Activated naive CD4-positive, alpha-beta T cell treated with anti-CD3 and anti-CD28 coated beads, Interleukin-2, amount 10 ng/mL, durations not matched to agents 7 days and 5 days (primary cell): ENCODE data around the gene HECW1.

Experiments
- CTCF ChIA-PET: fragments of 350-600 bp; sonication (Branson Sonifier 250); formaldehyde crosslinking; loops from one replicate; lab custom pipeline; 2021; ENCODE audit warnings: antibody characterized with exemption; lab: Charles Lee
- DNase-seq: peaks from one replicate; pipeline ENCODE4 v3.0.0-alpha.2; 2020
- H3K27ac Mint-ChIP-seq: one replicate; pipeline ENCODE4 v1.8.0; 2021; ENCODE audit warnings: mild to moderate bottlenecking, moderate library complexity, mixed read lengths
- H3K27me3 Mint-ChIP-seq: one replicate; pipeline ENCODE4 v1.8.0; 2021; ENCODE audit warnings: mild to moderate bottlenecking, mixed read lengths
- H3K36me3 Mint-ChIP-seq: one replicate; pipeline ENCODE4 v1.8.0; 2021; ENCODE audit warnings: mixed read lengths
- H3K4me1 Mint-ChIP-seq: one replicate; pipeline ENCODE4 v1.8.0; 2021; ENCODE audit warnings: mixed read lengths
- H3K4me3 Mint-ChIP-seq: one replicate; pipeline ENCODE4 v1.8.0; 2021; ENCODE audit warnings: mild to moderate bottlenecking, moderate library complexity, mixed read lengths
- H3K9me3 Mint-ChIP-seq: one replicate; pipeline ENCODE4 v1.8.0; 2021; ENCODE audit warnings: mixed read lengths

HECW1 gene

DNA sequence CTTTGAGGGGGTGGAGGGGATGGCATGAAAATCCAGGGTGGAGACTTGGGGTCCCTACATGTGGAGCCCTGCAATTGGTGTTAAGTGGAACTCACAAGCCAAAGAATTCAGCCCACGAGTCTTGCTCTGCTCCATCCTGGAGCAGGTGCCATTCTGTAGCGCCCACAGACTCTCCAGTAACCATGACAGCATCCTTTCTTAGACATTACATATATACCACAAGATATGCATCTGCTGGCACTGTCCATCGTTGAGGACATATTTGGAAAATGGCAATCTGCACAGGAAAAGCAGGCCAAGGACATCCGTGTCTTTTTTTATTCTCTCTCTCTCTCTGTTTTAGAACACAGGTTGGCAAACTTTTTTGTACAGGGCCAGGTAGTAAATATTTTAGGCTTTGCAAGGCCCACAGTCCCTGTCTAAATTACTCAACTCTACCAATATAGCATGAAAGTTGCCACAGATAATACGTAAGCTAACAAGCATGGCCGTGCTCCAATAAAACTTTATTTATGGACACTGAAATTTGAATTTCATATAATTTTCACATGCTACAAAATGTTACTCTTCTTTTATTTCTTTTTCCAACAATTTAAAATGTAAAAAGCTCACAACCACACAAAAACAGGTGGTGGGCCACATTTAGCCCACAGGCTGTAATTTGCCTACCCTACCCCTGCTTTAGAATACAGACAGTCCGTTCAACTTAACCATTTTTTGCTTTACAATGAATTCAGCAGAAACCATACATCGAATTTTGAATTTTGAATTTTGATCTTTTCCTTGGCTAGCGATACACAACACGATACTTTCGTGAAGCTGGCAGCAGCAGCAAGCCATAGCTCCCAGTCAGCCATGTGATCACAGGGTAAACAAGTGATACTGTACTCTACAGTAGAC is 329.0 kb downstream of the HECW1 start:
- no peak overlapping the region for H3K27ac Mint-ChIP-seq
- peaks cover 14% of the 10 kb centered on the region for H3K27me3 Mint-ChIP-seq
- H3K9me3 Mint-ChIP-seq = no peaks in the 10 kb centered on the region
- H3K4me1 Mint-ChIP-seq = no peaks in the 10 kb centered on the region
- no peak for DNase-seq
- CTCF ChIA-PET = interaction anchor here (1.6 to 3.9 kb wide), 5 partner anchors 8 to 156 kb away, joined by 3 to 31 read pairs (median 9); partner anchors contain the start of gene STK17A
- H3K36me3 Mint-ChIP-seq = no peaks in the 10 kb centered on the region
- no peak overlapping the region for H3K4me3 Mint-ChIP-seq

DNA sequence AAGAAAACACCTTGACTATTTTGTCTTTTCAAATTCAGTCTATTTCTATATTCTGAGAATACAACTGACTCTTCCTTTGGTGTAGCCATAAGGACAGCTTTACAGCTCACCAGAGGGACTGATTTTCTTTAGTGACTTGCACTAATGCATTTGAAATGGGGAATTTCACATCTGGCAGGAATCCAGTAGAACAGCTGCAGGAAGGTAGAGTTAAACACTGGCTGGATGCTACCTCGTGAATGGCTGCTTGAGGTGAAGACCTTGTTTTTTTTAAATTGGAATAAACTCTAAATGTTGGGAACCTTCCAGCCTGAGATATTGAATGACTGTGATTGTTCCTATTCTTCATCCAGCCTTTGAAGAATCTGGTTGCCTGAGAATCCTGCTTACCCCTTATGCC is 330.9 kb downstream of the HECW1 start:
- Mint-ChIP-seq H3K4me3 (no peak overlapping the region), H3K36me3 (no peaks in the 10 kb centered on the region), H3K27ac (no peak overlapping the region), H3K27me3 (peaks cover 14% of the 10 kb centered on the region), H3K4me1 (no peaks in the 10 kb centered on the region), H3K9me3 (no peaks in the 10 kb centered on the region)
- no peak for DNase-seq
- CTCF ChIA-PET = interaction anchor here (1.5 kb wide), 1 partner anchor 11 kb away, joined by 6 read pairs; no protein-coding TSS in a partner anchor

DNA sequence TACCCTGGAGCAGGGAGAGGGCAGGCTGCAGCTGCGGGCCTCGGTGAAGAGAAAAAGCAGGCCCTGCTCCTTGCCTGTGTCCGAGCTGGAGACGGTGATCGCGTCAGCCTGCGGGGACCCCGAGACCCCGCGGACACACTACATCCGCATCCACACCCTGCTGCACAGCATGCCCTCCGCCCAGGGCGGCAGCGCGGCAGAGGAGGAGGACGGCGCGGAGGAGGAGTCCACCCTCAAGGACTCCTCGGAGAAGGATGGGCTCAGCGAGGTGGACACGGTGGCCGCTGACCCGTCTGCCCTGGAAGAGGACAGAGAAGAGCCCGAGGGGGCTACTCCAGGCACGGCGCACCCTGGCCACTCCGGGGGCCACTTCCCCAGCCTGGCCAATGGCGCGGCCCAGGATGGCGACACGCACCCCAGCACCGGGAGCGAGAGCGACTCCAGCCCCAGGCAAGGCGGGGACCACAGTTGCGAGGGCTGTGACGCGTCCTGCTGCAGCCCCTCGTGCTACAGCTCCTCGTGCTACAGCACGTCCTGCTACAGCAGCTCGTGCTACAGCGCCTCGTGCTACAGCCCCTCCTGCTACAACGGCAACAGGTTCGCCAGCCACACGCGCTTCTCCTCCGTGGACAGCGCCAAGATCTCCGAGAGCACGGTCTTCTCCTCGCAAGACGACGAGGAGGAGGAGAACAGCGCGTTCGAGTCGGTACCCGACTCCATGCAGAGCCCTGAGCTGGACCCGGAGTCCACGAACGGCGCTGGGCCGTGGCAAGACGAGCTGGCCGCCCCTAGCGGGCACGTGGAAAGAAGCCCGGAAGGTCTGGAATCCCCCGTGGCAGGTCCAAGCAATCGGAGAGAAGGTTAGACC is 332.5 kb downstream of the HECW1 start:
- no peak overlapping the region for H3K4me3 Mint-ChIP-seq
- no peaks in the 10 kb centered on the region for H3K4me1 Mint-ChIP-seq
- H3K9me3 Mint-ChIP-seq = no peaks in the 10 kb centered on the region
- DNase-seq = no peak
- H3K27ac Mint-ChIP-seq = no peak overlapping the region
- H3K36me3 Mint-ChIP-seq = no peaks in the 10 kb centered on the region
- H3K27me3 Mint-ChIP-seq = peaks cover 7% of the 10 kb centered on the region
- CTCF ChIA-PET = interaction anchor here (1.5 kb wide), 1 partner anchor 10 kb away, joined by 6 read pairs; no protein-coding TSS in a partner anchor

DNA sequence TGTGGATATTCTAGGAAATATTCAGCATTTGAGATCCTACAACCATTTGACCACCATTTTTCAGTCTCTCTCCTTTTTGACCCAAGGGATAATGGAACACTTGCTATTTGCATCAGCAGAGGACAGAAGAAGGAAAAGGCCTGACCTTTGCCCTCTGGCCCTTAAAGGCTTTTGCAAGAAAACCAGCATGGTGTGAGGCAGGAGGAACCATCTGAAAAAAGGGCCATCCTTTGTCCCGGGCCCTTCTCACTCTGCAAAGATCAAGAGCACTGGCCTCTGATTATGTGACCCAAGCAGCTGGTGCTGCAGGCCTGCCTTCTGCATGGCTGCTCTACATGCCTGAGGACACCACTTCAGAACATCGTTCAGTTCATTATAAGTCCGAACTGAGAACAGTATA is 337.1 kb downstream of the HECW1 start:
- no peak overlapping the region for H3K4me3 Mint-ChIP-seq
- no peak overlapping the region for H3K27ac Mint-ChIP-seq
- H3K4me1 Mint-ChIP-seq = no peaks in the 10 kb centered on the region
- CTCF ChIA-PET = interaction anchor here (1.0 kb wide), 1 partner anchor 9 kb away, joined by 8 read pairs; no protein-coding TSS in a partner anchor
- peaks cover 5% of the 10 kb centered on the region for H3K27me3 Mint-ChIP-seq
- no peak for DNase-seq
- no peaks in the 10 kb centered on the region for H3K9me3 Mint-ChIP-seq
- H3K36me3 Mint-ChIP-seq = no peaks in the 10 kb centered on the region

DNA sequence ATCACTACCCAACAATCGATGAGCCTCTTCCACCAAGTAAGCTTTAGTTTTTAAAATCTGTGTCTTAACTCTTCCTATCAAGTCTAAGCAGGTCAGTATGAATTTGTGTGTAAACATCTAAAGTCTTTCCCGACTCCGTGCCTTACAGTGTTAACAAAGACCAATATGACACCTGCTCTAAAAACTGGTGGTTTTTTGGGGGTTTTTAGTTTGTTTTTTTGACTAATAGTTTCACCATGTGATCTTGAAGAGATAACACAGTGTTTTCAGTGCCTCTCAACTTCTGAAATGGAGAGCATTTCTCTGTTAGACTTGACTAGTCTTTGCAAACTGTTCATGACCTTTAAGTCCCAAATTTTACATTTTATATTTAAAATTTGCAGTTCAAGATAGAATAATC is 338.4 kb downstream of the HECW1 start:
- CTCF ChIA-PET = no interaction called here
- H3K36me3 Mint-ChIP-seq = no peaks in the 10 kb centered on the region
- no peaks in the 10 kb centered on the region for H3K4me1 Mint-ChIP-seq
- no peaks in the 10 kb centered on the region for H3K9me3 Mint-ChIP-seq
- DNase-seq = no peak
- H3K27me3 Mint-ChIP-seq = peaks cover 5% of the 10 kb centered on the region
- H3K4me3 Mint-ChIP-seq = no peak overlapping the region
- no peak overlapping the region for H3K27ac Mint-ChIP-seq

DNA sequence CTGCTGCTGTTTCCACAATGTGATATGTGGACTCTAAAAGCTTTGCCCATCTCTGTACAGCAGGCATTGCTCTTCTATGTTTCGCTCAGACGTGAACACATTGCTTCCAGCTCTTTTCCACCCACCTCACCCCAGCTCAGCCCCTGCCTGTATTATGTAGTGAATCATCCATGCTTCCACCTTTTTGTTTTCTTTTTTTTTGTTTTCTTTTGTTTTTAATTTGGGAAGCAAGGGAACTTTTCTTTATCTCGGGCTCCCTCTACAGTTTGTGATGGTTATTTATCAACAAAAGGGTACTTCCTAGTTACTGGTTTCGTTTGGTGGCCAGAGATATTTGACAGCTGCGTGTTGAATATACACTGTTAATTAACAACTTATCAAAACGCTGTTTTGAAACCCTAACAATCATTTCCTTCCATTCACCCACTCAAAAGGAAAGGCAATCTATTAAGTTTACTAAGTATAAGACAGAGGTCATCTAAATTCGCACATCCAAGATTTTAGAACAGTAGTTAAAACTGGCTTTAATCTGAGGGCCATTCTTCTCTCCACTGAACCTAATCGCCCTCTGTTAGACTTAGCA is 342.6 kb downstream of the HECW1 start:
- Mint-ChIP-seq H3K4me1 (no peaks in the 10 kb centered on the region), H3K4me3 (no peak overlapping the region), H3K27ac (no peak overlapping the region), H3K27me3 (peaks cover 5% of the 10 kb centered on the region), H3K36me3 (no peaks in the 10 kb centered on the region), H3K9me3 (no peaks in the 10 kb centered on the region)
- CTCF ChIA-PET = interaction anchor here (0.6 to 4.7 kb wide), 19 partner anchors 11 to 1475 kb away, joined by 3 to 31 read pairs (median 3); no protein-coding TSS in a partner anchor
- no peak for DNase-seq

DNA sequence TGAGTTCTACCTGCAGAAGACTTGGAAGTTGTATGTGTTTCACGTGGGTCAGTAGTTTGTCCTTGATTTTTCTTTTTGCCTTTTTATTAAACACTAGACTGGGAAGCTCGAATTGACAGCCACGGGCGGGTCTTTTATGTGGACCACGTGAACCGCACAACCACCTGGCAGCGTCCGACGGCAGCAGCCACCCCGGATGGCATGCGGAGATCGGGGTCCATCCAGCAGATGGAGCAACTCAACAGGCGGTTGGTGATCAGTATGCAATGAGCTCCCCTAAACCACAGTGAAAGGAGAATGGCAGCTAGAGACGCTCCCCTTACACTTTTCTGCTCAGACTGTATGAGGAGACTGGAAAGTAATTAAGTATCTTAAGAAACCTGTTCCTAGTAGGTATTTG is 343.8 kb downstream of the HECW1 start:
- H3K9me3 Mint-ChIP-seq = no peaks in the 10 kb centered on the region
- DNase-seq = no peak
- H3K4me3 Mint-ChIP-seq = no peak overlapping the region
- no peaks in the 10 kb centered on the region for H3K36me3 Mint-ChIP-seq
- H3K27me3 Mint-ChIP-seq = peaks cover 5% of the 10 kb centered on the region
- H3K27ac Mint-ChIP-seq = no peak overlapping the region
- H3K4me1 Mint-ChIP-seq = no peaks in the 10 kb centered on the region
- CTCF ChIA-PET = interaction anchor here (0.6 to 4.7 kb wide), 10 partner anchors 14 to 1479 kb away, joined by 3 to 31 read pairs (median 4); no protein-coding TSS in a partner anchor

DNA sequence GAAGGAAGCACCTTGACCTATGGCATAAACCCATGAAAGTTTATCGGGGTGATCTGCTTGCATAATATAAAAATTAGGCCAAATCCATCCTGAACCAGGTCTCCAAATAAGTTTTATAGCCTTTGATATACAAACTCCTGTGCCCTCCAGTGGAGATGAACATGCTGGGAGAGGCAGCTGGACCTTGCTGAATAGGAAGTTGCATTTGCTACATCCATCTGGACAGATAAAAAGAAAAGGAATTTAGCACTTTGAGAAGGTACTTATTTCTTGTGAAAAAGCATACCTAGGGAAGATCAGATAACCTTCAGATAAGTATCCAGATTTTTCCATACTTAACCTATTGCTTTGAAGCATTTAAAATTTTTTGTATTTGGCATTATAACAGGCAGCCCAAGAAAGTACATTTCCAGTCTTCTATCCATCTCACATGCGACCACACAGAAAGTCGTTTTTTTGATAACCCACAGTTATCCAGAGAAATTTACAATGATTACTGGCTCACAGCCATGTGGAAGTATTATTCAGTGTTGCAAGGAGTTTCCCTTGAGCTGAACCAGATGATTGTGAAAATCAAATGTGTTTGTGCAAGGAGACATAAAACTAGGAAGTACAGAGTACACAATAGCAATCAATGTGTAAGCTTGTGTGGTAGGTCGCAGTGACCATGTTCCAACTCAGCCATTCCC is 346.0 kb downstream of the HECW1 start:
- no peak overlapping the region for H3K27ac Mint-ChIP-seq
- CTCF ChIA-PET = no interaction called here

DNA sequence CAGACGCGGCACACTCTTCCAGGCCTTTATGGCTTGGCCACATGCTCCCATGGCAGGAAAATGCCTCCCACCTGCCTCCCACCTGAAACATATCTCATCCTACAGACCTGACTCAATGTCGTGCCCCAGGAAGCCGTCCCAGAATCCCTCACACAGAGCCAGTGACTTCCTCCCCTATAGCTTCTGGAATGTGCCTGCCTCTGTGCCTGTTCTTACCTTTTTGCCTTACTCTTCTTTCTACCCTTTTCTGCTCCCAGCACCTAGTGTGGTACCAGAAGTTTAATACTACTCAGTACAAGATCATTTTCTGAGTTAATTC is 346.5 kb downstream of the HECW1 start:
- no peaks in the 10 kb centered on the region for H3K36me3 Mint-ChIP-seq
- CTCF ChIA-PET = no interaction called here
- H3K4me3 Mint-ChIP-seq = no peak overlapping the region
- no peaks in the 10 kb centered on the region for H3K27me3 Mint-ChIP-seq
- no peaks in the 10 kb centered on the region for H3K9me3 Mint-ChIP-seq
- no peak overlapping the region for H3K27ac Mint-ChIP-seq
- no peaks in the 10 kb centered on the region for H3K4me1 Mint-ChIP-seq
- DNase-seq = no peak

More for the DNA sequence above, 346.0 kb downstream of the HECW1 start:
- H3K36me3 Mint-ChIP-seq = no peaks in the 10 kb centered on the region
- no peaks in the 10 kb centered on the region for H3K27me3 Mint-ChIP-seq
- no peak overlapping the region for H3K4me3 Mint-ChIP-seq
- H3K9me3 Mint-ChIP-seq = no peaks in the 10 kb centered on the region
- no peak for DNase-seq
- no peaks in the 10 kb centered on the region for H3K4me1 Mint-ChIP-seq

DNA sequence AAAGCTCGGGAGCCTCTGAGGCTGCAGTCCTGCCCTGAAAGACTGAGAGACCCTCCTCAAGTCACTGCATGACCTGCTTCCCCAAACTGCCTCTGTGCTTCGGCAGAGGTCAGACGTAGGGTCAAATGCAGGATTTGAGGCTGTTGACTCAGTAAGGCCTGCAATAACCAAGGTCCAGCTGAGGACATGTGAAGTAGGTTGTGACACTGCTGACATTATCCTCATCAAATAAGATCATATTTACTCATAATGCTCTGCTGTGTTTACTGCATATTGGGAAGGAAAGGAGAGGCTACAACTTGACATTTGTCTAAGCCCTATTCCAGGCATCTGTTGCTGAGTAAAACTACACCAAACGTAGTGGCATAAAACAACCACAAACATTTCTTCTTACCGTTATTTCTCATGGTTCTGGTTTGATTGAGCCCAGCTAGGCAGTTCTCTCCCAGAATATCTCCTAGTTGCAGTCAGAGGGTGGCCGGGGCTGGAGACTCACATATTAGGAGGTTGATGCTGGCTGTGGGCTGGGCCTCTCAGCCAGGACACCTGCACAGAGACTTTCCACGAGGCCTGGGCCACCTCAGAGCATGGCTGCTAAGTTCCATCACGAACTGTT is 348.4 kb downstream of the HECW1 start:
- Mint-ChIP-seq H3K4me3 (no peak overlapping the region), H3K9me3 (no peaks in the 10 kb centered on the region), H3K27me3 (peaks cover 8% of the 10 kb centered on the region), H3K27ac (no peak overlapping the region), H3K4me1 (no peaks in the 10 kb centered on the region), H3K36me3 (no peaks in the 10 kb centered on the region)
- no peak for DNase-seq
- CTCF ChIA-PET = no interaction called here

DNA sequence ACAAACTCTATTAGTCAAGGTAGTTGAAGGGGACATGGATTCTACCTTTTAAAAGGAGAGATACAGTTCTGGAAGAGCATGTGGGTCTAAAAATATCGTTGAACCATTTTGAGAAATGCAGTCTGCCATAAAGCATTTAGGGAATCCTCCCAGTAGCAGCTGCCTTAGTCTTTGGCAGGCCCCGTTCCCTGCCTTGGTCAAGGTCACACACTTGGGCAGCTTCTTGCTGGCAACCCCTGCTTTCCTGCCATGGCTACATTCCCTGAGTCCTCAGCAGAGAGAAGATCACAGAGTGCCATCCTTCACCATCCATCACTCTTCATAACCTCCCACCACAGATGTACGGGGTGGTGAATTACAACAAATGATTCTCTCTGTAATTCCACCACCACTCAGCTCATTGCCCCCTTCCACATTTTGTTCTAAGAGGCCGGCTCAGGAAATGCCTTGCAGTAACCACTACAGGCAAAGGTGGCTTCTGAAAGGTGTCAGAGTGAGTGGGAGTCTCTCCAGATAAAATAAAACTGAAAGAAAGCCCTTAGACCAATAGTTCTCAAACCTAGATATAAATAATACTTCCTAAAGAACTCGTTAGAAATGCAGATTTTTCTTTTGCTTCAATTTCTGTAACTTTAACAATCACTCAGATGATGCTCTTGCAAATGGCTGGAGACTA is 349.0 kb downstream of the HECW1 start:
- Mint-ChIP-seq H3K27ac (no peak overlapping the region), H3K9me3 (no peaks in the 10 kb centered on the region), H3K27me3 (peaks cover 9% of the 10 kb centered on the region), H3K4me3 (no peak overlapping the region), H3K36me3 (no peaks in the 10 kb centered on the region), H3K4me1 (no peaks in the 10 kb centered on the region)
- CTCF ChIA-PET = no interaction called here
- DNase-seq = no peak

DNA sequence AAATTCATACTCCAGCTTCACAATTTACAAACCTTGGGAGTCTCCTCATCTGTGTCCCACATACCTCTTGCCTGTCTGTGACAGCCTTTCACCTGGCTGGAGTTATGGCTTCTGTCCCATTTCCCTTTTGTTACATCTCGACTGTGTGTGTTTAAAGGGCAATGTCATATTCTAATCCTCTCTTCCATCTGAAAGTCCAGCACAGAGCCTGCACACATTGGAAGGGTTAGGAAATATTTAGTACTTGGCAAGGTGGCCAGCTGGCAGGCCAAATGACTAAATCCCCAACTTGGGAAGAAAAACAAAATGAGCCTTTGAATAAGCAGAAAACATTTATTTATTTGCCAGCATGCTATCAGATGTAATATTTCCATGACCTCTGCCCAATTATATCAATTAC is 350.4 kb downstream of the HECW1 start:
- no peak for DNase-seq
- CTCF ChIA-PET = no interaction called here
- Mint-ChIP-seq H3K27me3 (peaks cover 13% of the 10 kb centered on the region), H3K4me1 (no peaks in the 10 kb centered on the region), H3K27ac (no peak overlapping the region), H3K4me3 (no peak overlapping the region), H3K36me3 (no peaks in the 10 kb centered on the region), H3K9me3 (no peaks in the 10 kb centered on the region)

DNA sequence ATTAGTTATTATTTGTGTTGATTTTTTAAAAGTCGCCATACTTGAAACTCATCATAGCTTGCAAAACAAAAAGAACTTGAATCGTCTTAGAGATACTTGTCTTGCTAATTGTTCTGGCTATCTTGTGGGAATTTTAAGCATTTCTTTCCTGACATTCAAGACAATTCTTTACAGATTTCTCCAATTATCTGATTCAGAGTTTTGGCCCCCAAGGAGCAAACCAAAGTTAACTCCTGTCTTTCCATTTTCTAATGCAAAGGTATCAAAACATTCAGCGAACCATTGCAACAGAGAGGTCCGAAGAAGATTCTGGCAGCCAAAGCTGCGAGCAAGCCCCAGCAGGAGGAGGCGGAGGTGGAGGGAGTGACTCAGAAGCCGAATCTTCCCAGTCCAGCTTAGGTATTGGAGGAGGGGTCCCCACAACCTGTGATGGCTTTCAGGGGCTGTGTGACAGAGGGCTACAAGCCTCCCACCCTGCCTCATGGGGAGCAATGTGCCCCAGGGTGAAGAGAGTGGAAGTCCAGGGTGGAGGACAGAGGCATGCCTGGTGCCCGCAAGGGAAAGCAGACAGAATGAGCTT is 351.0 kb downstream of the HECW1 start:
- CTCF ChIA-PET = no interaction called here
- Mint-ChIP-seq H3K27me3 (peaks cover 13% of the 10 kb centered on the region), H3K9me3 (no peaks in the 10 kb centered on the region)

More for the DNA sequence above, 351.0 kb downstream of the HECW1 start:
- Mint-ChIP-seq H3K4me1 (no peaks in the 10 kb centered on the region), H3K27ac (no peak overlapping the region), H3K36me3 (no peaks in the 10 kb centered on the region), H3K4me3 (no peak overlapping the region)
- no peak for DNase-seq
